HG03196 (cell line): ENCODE results near the gene HECW1.
"Not testable (repeated sequence)": the region's sequence is repeated elsewhere in the genome, so short reads cannot be mapped to it uniquely, and the experiment has no call there.

Source experiments
- ATAC-seq: cut with Tn5 transposase; IDR thresholded peaks from one replicate; pipeline ENCODE4 v1.9.1; 2021; ENCODE audit not compliant: unreplicated experiment

HECW1 gene

GRCh38 chr7:43560742-43561330 lies 448.4 kb downstream of the HECW1 start:
- ATAC-seq, result no peak

GRCh38 chr7:43562383-43562782 lies 449.9 kb downstream of the HECW1 start:
- ATAC-seq, result no peak

- no peak for ATAC-seq
Measured at GRCh38 chr7:43565786-43566185, 453.3 kb downstream of the HECW1 start.

GRCh38 chr7:43568529-43568928 lies 456.1 kb downstream of the HECW1 start:
- no peak for ATAC-seq

- ATAC-seq, result peak; percentile 66
Measured at GRCh38 chr7:43569424-43569823, 457.0 kb downstream of the HECW1 start.

- ATAC-seq, result peak; percentile 46
Measured at GRCh38 chr7:43570688-43571365, 458.4 kb downstream of the HECW1 start.

GRCh38 chr7:43572516-43573049 lies 460.1 kb downstream of the HECW1 start:
- ATAC-seq, result peak; percentile 42

- ATAC-seq, result not testable (repeated sequence)
Measured at GRCh38 chr7:43573832-43574231, 461.4 kb downstream of the HECW1 start.

- no peak for ATAC-seq
Measured at GRCh38 chr7:43575506-43575905, 463.1 kb downstream of the HECW1 start.

GRCh38 chr7:43576241-43576640 lies 463.8 kb downstream of the HECW1 start:
- no peak for ATAC-seq

GRCh38 chr7:43577485-43577951 lies 465.1 kb downstream of the HECW1 start:
- ATAC-seq, result no peak

- peak; percentile 67 for ATAC-seq
Measured at GRCh38 chr7:43582503-43583423, 470.3 kb downstream of the HECW1 start, which contains the start of gene STK17A. Gene STK17A, plus strand, starts transcription at chr7:43583108. Its CDS starts 136 bp downstream, at chr7:43583244.

- ATAC-seq, result peak; percentile 19
Measured at GRCh38 chr7:43583424-43584194, 471.2 kb downstream of the HECW1 start.

GRCh38 chr7:43584195-43584586 lies 471.7 kb downstream of the HECW1 start:
- no peak for ATAC-seq

GRCh38 chr7:43584733-43585132 lies 472.3 kb downstream of the HECW1 start:
- ATAC-seq, result not testable (repeated sequence)

GRCh38 chr7:43585562-43585961 lies 473.1 kb downstream of the HECW1 start:
- ATAC-seq, result no peak

- ATAC-seq, result no peak
Measured at GRCh38 chr7:43586251-43586900, 473.9 kb downstream of the HECW1 start.

GRCh38 chr7:43588477-43589132 lies 476.2 kb downstream of the HECW1 start:
- no peak for ATAC-seq

GRCh38 chr7:43589133-43589478 lies 476.7 kb downstream of the HECW1 start:
- no peak for ATAC-seq

GRCh38 chr7:43589728-43590127 lies 477.3 kb downstream of the HECW1 start:
- no peak for ATAC-seq
